WTC11 (cell line): ENCODE results near the gene PIK3CB.

Experiments used
- JUN ChIP-seq: sonication (generic); formaldehyde crosslinking; IDR thresholded peaks from 2 replicates; pipeline ENCODE4 v1.8.0; 2023; ENCODE audit warnings: mild to moderate bottlenecking, missing genetic modification reagents
- KAT7 ChIP-seq: sonication (generic); formaldehyde crosslinking; IDR thresholded peaks from 2 replicates; pipeline ENCODE4 v1.8.1; 2023; ENCODE audit warnings: missing genetic modification reagents, mild to moderate bottlenecking, borderline replicate concordance
- NFE2L1 ChIP-seq: sonication (generic); formaldehyde crosslinking; IDR thresholded peaks from 2 replicates; pipeline ENCODE4 v1.8.1; 2023; ENCODE audit warnings: missing genetic modification reagents

DNA sequence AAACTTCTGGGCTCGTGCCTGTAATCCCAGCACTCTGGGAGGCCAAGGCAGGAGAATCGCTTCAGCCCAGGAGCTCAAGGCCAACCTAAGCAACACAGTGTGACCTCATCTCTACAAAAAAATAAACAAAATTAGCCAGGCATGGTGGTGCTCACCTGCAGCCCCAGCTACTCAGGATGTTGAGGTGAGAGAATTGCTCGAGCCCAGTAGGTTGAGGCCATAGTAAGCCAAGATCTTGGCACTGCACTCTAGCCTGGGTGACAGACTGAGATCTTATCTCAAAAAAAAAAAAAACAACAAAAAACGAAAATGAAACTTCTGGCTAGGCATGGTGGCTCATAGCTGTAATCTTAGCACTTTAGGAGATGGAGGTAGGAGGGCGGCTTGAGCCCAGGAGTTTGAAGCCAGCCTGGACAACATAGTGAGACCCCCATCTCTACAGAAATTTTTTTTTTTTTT lies 53.7 kb downstream of the PIK3CB start:
- TF ChIP-seq JUN (CRISPR knock-in tag) (no peak), KAT7 (CRISPR knock-in tag) (no peak), NFE2L1 (CRISPR knock-in tag) (no peak)
